ENCODE results near the gene HEATR5B. TPM values are rescaled to one million over a fixed set of nuclear protein-coding genes. Genes with fewer than 3 reads are reported as not detected.

The HEATR5B gene
- 10 to 100 TPM; 25.1 to 54.9 TPM for total RNA-seq
- 1 to 10 TPM; 6.5 to 7.1 TPM for polyA plus RNA-seq
- long read RNA-seq, donor 1: 0 reads
- long read RNA-seq, donor 2: 0 reads
- long read RNA-seq, donor 3, full-length matches to known transcripts: 1 of 1 reads
- long read RNA-seq, donor 3, partial matches to known transcripts: 0 of 1 reads
- long read RNA-seq, donor 3, other reads (novel, unspliced or antisense): 0 of 1 reads
- long read RNA-seq, donor 4: 0 reads
- long read RNA-seq, donor 5, partial matches to known transcripts: 7 of 7 reads
- long read RNA-seq, donor 5, other reads (novel, unspliced or antisense): 0 of 7 reads

DNA sequence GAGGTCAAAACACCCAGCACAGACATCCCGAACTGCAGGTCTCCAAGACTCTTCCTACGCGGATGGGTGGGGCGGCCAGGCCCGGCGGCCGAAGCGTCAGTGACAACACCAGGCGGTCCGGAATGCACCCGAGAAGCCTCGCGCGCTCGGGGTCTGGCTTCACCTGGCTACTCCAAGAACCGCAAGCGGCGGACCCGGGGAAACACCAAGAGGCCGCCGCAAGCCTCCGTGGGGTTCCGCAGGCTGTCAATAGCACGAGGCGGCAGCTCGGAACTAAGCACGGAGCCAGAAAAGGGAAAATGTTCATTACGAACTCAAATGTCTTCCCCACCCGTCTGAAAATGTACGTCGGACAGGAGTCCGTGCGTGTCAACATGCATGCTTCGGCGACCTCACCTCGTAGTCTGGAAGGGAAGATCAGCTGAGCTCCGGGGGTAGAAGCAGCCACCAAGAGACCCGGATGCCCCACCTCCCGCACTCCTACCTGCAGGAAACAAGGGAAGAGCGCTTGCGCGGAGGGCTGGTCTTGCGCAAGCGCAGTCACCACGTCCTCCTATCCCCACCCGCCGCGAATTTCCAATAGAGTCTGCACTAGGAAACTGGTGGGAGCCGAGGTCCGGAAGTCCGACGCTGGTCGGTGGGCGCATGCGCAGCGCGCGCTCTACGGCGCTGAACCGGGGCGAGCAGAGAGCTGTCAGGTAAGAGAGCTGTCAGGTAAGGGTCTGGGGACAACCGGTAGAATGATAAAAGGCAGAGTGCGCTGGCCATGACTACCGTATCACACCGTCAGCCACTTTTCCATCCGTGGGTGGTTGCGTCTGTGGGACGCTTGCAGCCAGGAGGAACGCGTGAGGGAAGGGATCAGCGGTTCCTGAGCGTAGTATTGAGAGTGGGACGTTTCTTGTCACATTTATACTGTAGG, at the start of gene HEATR5B, which contains the start of gene GPATCH11:
Gene HEATR5B, minus strand, starts transcription at position 500 of the 922 bp plus-strand sequence. CDS start 958 bp downstream, outside the sequence.
Gene GPATCH11, plus strand, starts transcription at position 646 of the 922 bp plus-strand sequence. CDS start 3,864 bp downstream, outside the sequence.
- no peaks in the 10 kb centered on the region for H3K9me3 ChIP-seq (ENCODE audit: control insufficient read depth in 4 of 4, insufficient read depth in 3 of 4, low read length in 3 of 4)
- peak; percentile 96 to 99 (median 98) for DNase-seq
- peak; percentile 95 for ATAC-seq (ENCODE audit: insufficient read depth, low FRiP score)
- TF ChIP-seq, protein P1, sequence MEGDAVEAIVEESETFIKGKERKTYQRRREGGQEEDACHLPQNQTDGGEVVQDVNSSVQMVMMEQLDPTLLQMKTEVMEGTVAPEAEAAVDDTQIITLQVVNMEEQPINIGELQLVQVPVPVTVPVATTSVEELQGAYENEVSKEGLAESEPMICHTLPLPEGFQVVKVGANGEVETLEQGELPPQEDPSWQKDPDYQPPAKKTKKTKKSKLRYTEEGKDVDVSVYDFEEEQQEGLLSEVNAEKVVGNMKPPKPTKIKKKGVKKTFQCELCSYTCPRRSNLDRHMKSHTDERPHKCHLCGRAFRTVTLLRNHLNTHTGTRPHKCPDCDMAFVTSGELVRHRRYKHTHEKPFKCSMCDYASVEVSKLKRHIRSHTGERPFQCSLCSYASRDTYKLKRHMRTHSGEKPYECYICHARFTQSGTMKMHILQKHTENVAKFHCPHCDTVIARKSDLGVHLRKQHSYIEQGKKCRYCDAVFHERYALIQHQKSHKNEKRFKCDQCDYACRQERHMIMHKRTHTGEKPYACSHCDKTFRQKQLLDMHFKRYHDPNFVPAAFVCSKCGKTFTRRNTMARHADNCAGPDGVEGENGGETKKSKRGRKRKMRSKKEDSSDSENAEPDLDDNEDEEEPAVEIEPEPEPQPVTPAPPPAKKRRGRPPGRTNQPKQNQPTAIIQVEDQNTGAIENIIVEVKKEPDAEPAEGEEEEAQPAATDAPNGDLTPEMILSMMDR (IDR thresholded peaks at IDR 0.05; ENCODE audit: control extremely low read depth, extremely low read depth): no peak
- H3K9ac ChIP-seq (ENCODE audit: insufficient read depth in 1 of 2, low read length in 2 of 2): peak within 1 kb of the TSS; percentile 31 to 94
- H3K27me3 ChIP-seq (ENCODE audit: control insufficient read depth in 3 of 3, insufficient read depth in 3 of 3, low read length in 2 of 3): no peaks in the 10 kb centered on the region
- peak within 1 kb of the TSS; percentile 80 for H3K4me3 ChIP-seq
- H3K4me1 ChIP-seq (ENCODE audit: control insufficient read depth in 5 of 5, insufficient read depth in 5 of 5, low read length in 5 of 5): peaks cover 0 to 19% (median 6%) of the 10 kb centered on the region in 5 donors
- H3K27ac ChIP-seq (ENCODE audit: low read depth in 1 of 2, low read length in 1 of 2): peak within 1 kb of the TSS; percentile 81 to 94
- peaks cover 0 to 12% (median 1%) of the 10 kb centered on the region in 4 donors for H3K36me3 ChIP-seq (ENCODE audit: control insufficient read depth in 4 of 4, insufficient read depth in 4 of 4, low read length in 4 of 4)
- 0% methylated on average over 74 of the region's 74 CpGs for WGBS, 2 donors

DNA sequence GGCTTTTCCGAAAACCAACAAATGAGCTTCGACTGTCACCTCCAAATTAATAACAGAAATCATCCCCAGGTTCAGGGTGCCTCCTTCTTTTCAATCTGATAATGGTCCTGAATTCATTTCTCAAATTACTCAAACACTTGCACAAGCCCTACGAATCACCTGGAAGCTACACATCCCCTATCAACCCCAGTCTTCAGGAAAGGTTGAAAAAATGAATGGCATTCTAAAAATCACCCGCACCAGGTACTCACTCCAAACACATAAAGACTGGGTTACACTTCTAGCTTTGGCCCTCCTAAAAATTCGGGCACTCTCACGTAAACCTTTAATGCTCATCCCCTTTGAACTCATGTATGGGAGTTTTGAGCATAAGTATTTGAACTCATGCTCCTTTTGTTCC, 48.7 kb upstream of the HEATR5B start:
- WGBS, 2 donors: 95 to 96% methylated on average over 6 of the region's 6 CpGs
- Histone ChIP-seq H3K36me3 (ENCODE audit: control insufficient read depth in 4 of 4, insufficient read depth in 4 of 4, low read length in 4 of 4) (peaks cover 35 to 62% (median 44%) of the 10 kb centered on the region in 4 donors), H3K9ac (ENCODE audit: insufficient read depth in 1 of 2, low read length in 2 of 2) (no peak overlapping the region), H3K27me3 (ENCODE audit: control insufficient read depth in 3 of 3, insufficient read depth in 3 of 3, low read length in 2 of 3) (no peaks in the 10 kb centered on the region), H3K27ac (ENCODE audit: low read depth in 1 of 2, low read length in 1 of 2) (no peak overlapping the region), H3K4me1 (ENCODE audit: control insufficient read depth in 5 of 5, insufficient read depth in 5 of 5, low read length in 5 of 5) (no peaks in the 10 kb centered on the region), H3K4me3 (no peak overlapping the region), H3K9me3 (ENCODE audit: control insufficient read depth in 4 of 4, insufficient read depth in 3 of 4, low read length in 3 of 4) (no peaks in the 10 kb centered on the region)
- ATAC-seq (ENCODE audit: insufficient read depth, low FRiP score) (no peak), DNase-seq (no peak)
- TF ChIP-seq, protein P1 (IDR thresholded peaks at IDR 0.05; ENCODE audit: control extremely low read depth, extremely low read depth): no peak

DNA sequence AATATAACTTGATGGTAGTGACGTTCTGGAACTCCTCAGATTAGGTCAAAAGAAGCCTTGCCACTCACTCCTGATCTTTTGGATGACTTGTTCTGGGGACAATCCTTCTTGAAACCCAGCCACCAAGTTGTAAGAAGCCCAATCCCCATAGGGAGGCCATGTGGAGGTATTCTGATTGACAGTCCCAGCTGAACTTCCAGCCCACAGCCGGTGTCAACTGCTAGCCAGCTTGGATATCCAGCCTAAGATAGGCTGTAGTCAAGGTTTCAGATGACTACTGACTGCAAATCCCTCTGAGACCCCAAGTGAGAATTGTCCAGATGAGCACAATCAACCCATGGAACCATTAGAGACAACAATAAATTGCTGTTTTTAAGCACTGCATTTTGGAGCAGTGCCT, 41.2 kb upstream of the HEATR5B start:
- H3K4me1 ChIP-seq (ENCODE audit: control insufficient read depth in 5 of 5, insufficient read depth in 5 of 5, low read length in 5 of 5): no peaks in the 10 kb centered on the region
- H3K4me3 ChIP-seq: no peak overlapping the region
- H3K36me3 ChIP-seq (ENCODE audit: control insufficient read depth in 4 of 4, insufficient read depth in 4 of 4, low read length in 4 of 4): peaks cover 14 to 28% (median 24%) of the 10 kb centered on the region in 4 donors
- no peak overlapping the region for H3K27ac ChIP-seq (ENCODE audit: low read depth in 1 of 2, low read length in 1 of 2)
- ATAC-seq (ENCODE audit: insufficient read depth, low FRiP score): no peak
- DNase-seq: no peak
- no peaks in the 10 kb centered on the region for H3K9me3 ChIP-seq (ENCODE audit: control insufficient read depth in 4 of 4, insufficient read depth in 3 of 4, low read length in 3 of 4)
- no peaks in the 10 kb centered on the region for H3K27me3 ChIP-seq (ENCODE audit: control insufficient read depth in 3 of 3, insufficient read depth in 3 of 3, low read length in 2 of 3)
- TF ChIP-seq, protein P1 (IDR thresholded peaks at IDR 0.05; ENCODE audit: control extremely low read depth, extremely low read depth): no peak
- 97 to 98% methylated on average over 2 of the region's 2 CpGs for WGBS, 2 donors
- H3K9ac ChIP-seq (ENCODE audit: insufficient read depth in 1 of 2, low read length in 2 of 2): no peak overlapping the region

Measured in lung (tissue), 16 donors.